ENCODE data around the gene TWIST2.

The TWIST2 gene

DNA sequence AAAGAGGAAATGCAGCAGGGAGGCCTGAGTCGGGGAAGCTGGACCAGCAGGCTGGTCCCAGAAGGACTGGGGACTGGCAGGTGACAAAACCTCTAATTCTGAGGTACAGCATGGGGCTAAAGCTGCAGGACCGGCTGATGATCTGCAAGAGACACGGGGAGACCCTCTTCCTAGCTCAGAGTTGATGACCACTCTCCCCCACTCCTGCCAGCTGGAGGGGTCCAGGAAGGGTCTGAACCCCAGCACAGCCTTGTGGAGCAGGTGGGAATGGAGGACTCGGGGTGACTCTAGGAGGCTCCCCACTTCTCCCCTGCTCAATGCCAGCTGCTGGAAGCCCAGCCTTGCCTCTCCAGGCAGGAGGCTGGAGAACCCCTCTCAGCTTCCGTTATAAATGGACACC lies 67.7 kb downstream of the TWIST2 start:
- in situ Hi-C loops (cut with HindIII; ENCODE audit: low sequenced_read_pairs): no loop called here

DNA sequence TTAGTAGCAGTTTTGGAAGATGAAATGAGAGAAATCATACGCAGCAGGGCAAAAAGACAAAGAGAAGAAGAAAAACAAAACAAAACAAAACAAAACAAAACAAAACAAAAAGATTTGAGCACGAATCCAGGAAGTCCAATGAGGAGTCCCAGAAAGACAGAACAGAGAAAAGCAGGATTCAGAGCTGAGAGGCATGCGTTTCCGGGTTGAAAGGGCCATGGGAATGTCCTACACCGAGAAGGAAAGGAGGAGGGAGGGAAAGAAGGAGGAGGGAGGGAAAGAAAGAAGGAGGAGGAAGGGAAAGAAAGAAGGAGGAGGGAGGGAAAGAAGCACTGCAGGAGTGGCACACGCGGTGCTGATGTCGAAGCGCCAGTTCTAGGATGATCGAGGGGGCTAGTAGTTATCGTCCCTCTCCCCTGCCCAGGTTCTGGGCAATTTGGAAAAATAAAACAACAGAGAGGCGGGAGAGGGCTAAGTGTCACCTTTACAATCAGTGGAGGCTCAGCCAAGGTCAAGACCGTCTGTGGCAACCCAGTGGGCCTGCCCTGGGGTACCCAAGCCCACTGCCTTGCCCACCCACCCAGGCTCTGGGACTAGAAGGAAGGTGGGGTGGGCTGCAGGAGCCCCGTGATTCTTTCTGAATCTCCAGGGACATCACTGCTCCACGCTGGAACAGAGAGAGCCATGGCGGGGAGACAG lies 68.4 kb downstream of the TWIST2 start:
- in situ Hi-C loops (cut with HindIII; ENCODE audit: low sequenced_read_pairs): no loop called here

DNA sequence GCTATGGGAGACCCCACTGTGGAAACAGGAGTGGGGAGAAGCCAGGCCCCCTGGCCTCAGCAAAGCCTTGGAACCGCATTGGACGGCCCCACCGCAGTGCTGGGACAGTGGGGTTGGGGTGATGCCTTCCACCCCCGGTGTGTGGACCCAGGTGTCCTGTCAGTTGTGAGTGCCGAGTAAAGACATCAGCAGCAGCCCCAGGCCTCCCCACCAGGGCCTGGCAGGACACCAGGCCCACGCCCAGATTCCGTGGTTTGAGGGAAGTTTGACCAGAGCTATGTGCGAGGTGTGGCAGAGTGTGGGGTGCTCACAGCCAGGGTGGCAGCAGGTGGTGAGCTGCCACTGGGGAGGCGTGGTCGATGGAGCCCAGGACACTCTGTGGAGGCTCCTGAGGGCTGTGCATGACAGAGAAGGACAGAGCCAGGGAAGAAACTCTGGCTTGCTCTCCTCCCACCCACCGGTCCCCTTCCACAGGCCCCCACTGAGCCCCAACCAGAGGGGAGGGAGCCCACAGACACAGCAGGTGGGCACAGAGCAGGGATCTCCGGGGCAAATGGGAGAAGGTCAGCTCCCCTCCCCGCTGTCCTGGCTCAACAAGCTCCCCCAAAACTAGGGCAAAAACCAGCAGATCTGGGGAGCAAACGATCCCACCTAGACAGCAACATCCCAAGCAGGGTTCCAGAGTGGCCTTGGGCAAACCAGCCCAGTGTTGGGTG lies 69.1 kb downstream of the TWIST2 start:
- in situ Hi-C loops (cut with HindIII; ENCODE audit: low sequenced_read_pairs): no loop called here

DNA sequence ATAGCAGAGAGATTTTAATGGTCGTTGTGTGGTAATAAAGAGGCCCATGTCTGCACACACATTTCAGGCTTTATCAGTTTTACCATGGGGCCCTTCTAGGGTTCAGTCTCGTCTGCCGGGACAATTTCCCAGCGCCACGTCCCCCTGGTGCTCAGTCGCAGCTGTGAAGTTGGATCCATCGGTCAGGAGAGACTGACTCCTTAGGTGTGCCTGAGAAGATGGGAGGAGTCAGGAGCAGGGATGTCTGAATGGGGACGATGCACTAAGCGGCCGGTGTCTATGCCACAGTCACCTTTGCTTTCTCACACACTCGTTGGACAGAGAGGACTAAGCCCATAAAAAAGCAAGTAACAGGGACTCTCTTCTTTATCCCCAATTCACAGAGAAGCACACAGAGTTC lies 71.4 kb downstream of the TWIST2 start:
- in situ Hi-C loops (cut with HindIII; ENCODE audit: low sequenced_read_pairs): no loop called here

DNA sequence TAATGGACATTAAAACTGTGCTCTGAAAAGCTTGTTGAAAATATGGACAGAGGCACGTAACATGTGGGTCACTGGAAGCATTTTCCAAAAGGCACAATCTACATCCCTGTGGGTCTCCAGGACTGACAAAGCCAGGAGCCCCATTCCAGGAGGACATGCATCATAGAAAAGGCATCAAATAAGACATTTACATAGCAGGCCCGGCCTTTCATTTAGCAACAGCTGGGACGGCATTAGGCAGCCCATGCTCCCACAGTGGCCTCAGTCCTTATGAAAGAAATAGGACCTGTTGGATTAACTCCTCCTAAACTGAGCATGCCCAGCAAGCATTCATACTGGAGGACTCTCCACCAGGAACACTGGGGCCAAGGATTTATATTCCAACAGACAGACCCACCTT lies 72.2 kb downstream of the TWIST2 start:
- in situ Hi-C loops (cut with HindIII; ENCODE audit: low sequenced_read_pairs): no loop called here

DNA sequence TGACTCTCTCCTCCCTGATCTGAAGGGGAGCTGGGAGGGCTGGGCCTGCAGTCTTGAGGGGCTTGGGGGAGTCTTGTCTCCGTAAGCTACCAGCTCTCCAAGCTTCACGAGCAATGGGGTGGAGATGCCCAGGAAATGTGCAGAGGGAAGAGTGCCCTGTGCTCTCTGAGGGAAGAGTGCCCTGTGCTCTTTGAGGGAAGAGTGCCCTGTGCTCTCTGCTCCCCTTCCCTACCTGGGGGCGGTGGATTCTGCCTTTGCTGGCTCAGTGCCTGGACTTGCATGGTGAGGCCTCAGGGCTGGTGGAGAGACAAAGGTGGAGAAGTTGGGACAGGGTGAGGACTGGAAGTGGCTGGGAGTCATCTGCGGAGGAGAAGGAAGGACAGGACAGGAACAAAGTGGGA lies 72.7 kb downstream of the TWIST2 start:
- in situ Hi-C loops (cut with HindIII; ENCODE audit: low sequenced_read_pairs): no loop called here

DNA sequence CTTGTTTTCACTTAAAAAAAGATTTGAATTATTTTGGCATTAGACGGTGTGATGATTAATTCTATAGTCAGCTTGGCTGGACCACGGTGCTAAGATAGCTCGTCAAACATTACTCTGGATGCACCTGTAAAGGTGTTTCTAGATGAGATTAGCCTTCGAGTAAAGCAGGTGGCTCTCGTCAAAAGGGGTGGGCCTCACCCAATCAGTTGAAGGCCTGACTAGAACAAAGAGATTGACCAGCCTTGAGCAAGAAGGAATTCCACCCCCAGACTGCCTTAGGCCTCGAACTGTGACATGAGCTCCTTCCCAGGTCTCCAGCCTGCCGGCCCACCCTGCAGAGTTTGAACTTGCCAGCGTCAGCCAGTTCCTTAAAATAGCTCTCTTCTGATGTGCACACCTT lies 73.4 kb downstream of the TWIST2 start:
- in situ Hi-C loops (cut with HindIII; ENCODE audit: low sequenced_read_pairs): no loop called here

DNA sequence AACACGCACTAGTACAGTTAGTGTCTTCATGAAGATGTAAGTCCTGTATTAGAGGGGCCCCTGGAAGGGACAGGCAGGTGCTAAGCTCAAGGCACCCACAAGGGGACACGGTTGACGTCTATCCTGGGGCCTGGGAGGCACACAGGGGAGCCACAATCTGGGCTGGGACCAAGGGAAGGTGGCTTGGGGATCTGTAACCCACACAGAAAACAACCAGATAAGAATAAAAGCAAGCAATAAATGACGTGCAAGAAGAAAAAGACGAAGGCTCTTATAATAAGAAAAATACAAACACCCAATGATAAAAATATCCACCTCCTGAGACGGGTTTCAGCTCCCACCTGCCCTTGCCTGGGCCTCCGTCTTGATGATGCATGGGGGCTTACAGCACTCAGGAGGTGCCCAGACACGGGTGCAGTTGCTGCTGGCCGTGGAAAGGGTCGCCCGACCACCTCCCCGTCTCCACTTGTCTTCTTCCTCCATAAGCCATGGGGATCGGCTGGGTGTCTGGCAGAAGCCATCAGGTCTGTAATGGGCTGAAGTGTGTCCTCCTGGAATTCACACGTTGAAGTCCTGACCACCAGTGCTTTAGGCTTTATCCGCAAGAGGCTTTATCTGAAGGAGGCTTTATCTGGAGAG lies 73.9 kb downstream of the TWIST2 start:
- in situ Hi-C loops (cut with HindIII; ENCODE audit: low sequenced_read_pairs): no loop called here

DNA sequence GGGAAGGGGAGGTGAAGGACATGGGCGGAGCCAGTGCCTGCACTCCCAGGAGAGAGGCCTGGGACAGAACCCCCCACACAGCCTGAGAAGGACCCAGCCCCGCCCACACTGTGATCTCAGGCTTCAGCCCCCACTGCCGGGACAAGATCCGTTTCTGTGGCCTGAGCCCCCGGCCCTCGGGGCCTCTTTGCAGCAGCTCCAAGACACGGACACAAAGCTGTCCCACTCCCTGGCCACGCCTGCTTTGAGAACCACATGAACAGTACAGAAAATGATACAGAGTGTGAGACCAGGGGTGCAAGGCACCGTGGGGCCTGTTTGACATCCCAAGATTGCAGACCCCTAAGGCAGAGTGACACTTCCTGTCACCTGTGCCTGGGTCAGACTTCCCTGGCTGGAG lies 74.5 kb downstream of the TWIST2 start:
- in situ Hi-C loops (cut with HindIII; ENCODE audit: low sequenced_read_pairs): no loop called here

DNA sequence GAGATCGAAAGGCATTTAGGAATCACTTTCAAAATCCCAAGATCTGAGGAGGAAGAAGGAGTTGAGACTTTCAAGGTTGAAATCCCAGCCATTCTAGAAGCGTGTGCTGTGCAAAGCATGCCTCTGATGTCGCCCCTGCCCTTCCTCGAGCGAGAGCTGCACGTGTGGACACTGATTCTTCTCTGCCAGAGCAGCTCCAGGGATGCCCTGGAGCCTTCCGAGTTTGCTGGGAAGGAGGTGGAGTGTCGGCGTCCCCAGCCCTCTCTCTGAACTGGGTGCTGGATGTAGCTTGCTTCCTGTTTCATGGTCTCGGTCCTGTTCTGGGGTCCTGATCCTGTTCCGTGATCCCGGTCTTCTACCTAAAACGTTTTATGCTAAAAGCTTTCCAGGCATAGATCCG lies 76.1 kb downstream of the TWIST2 start:
- in situ Hi-C loops (cut with HindIII; ENCODE audit: low sequenced_read_pairs): no loop called here

DNA sequence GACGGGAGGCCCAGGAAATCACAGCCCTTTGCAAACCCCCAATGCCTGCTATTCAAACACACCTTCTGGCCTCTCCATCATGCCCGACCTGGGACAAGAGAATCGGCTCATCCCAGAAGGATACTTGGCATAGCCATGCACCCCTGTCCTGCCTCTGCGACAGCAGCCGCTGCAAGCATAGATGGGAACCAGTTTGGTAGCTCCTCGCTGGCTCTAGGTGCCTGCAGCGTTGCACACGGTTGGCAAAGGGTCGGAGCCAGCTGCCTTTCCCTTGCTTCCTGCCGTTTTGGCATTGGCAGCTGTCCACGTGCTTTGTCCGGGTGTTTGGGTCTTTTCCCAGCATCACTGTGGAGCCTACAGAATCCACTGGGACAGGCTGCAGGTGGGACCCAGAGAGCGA lies 76.9 kb downstream of the TWIST2 start:
- in situ Hi-C loops (cut with HindIII; ENCODE audit: low sequenced_read_pairs): no loop called here

DNA sequence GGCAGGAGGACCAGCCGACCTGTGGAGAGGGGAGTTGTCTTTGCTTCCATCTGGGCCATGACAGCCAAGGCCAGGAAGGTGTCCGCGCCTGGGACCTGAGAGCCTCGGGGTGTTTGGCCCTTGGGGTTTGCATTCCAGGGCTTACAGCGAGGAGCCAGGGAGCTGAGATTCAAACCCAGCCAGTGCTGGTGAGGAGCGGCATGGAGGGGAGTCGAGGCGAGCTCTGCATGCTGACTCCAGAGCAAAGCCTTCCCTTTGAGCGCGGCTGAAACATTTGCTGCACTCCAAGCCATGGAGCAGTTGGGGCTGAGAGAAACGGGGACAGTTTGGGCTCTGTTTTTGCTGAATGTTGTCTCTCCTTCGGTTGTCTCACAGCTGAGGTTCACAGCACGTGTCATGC lies 77.4 kb downstream of the TWIST2 start:
- in situ Hi-C loops (cut with HindIII; ENCODE audit: low sequenced_read_pairs): no loop called here

DNA sequence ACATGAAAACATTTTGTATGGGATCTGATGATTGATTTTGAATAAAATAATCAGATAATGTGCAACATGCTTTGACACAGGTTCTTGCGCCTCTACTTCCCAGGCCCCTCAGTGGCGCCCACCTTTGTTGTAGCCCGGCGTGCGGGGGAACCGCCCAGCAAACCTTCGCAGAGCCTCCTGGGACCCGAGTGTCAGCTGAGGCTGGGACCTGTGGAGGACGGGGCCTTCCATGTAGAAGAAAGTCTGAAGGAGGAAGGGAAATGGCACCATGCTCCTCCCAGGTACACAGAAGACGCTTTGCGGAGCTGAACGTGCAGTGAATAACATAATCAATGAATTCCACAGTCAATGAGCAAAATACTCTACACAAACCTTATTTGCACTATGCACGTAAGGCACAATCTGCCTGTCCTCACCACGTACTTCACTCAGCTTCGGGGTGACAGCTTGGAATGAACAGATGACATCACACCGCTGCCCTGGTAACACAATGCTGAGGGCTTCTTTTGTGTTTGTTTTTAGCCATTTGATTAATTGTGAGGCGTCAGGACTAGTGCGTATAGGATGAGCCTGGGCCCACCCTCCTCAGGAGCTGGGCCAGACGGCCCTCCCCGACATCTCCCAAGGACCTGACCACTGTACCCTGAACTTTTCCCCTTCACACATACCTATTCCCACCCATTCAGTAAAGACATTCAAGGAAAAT lies 78.1 kb downstream of the TWIST2 start:
- in situ Hi-C loops (cut with HindIII; ENCODE audit: low sequenced_read_pairs): no loop called here

DNA sequence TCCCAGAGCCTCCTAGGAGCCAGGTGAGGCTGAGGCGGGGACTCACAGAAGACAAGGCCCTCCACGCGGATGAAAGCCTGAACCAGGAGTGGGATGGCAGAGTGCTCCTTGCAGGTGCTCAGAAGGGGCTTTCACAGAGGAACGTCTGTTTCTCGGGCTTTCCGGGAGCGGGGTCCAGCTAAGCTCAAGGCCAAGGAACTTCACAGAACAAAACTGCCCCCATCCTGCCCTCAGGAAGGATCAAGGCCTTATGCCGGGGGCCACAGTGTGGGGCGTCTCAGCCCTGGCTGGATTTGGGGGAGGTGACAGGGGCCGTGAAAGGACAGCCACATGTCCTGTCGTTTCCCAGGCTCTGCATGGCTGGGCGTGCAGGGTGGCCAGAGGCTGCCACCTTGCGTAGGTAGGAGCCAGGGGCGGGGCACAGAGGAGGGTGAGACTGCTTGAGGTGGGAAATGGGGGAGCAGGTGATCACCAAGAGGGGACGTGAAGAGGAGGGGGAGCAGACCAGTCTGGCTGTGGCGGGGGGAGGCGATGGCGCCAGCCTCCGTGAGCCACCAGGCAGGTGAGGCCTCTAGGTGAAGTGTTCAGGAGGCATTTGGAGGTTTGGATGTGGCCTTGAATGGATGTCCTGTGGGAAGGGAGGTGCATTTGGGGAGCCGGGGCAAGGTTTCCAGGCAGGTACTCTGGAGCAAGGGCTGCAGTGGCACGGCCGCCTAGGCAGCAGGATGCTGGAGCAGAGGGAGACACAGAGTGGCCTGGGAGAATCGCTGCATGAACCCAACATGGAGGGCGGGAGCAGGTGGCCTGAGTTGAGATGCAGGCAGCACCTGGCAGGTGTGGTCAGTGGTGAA lies 79.1 kb downstream of the TWIST2 start:
- in situ Hi-C loops (cut with HindIII; ENCODE audit: low sequenced_read_pairs): no loop called here

DNA sequence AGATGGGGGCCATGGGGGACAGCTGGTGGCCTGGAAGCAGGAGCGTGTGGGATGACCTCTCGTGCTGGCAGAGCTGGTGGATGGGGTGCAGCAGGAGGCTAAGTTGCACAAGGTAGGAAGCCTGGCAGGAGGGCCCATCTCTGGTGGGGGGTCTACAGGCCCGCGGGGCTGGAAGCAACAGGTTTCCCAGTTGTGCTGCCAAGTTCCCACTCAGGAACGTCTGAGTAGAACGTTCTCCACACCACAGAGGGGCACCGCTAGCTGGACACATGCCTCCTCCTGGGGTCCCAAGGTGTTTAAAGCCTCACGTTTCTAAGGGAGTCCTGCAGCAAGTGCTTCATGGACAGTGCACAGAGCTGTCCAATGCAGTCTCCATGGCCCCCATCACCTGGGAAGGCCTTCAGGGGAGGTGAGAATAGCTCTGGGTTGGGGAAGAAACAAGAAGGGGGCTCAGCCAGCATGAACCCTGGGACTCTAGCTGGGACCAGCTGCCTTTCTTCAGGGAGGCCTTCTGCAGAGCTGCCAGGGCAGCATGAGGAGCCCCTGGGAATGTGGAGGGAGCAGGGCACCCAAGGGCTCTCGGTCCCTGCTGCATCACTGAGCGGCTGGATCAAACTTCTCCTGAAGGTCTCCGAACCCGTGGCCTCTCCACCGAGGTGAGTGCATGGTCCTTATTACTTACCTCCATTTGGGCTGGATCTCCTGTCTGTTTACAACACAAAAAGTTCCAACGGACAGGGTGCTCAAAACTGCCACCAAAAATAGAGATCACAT lies 80.0 kb downstream of the TWIST2 start:
- in situ Hi-C loops (cut with HindIII; ENCODE audit: low sequenced_read_pairs): no loop called here

DNA sequence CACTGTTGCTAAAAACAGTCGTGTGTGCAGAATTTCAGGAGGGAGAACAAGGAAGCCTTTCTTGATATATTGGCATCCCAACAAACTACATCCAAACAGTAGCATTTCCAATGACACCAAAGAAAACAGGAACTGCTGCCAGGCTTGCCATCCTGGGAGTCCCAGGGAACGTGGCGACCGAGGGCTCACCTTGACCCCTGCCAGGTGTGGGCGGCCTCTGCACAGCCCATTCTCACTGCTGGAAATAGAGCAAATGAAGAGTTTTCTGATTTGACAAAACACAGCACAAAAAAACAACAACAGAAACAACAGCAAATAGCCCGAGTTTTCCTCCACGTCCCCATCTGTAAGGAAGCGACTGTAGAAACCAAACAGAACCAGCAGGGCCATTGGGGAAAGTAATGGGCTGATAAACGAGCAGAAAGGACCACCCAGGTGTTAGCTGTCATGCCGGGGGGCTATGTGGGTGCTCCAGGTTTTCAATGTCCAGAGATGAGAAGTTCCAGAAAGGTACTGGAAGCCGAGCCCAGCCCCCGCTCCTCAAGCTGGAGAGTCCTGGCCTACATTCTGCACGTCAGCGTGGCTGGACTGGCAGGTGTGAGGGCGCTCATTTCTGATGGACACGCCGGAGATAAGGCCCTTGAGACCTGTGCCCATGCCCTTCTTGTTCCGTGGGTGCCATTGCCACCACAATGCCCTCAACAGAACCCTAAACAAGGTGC lies 80.8 kb downstream of the TWIST2 start:
- in situ Hi-C loops (cut with HindIII; ENCODE audit: low sequenced_read_pairs): no loop called here

DNA sequence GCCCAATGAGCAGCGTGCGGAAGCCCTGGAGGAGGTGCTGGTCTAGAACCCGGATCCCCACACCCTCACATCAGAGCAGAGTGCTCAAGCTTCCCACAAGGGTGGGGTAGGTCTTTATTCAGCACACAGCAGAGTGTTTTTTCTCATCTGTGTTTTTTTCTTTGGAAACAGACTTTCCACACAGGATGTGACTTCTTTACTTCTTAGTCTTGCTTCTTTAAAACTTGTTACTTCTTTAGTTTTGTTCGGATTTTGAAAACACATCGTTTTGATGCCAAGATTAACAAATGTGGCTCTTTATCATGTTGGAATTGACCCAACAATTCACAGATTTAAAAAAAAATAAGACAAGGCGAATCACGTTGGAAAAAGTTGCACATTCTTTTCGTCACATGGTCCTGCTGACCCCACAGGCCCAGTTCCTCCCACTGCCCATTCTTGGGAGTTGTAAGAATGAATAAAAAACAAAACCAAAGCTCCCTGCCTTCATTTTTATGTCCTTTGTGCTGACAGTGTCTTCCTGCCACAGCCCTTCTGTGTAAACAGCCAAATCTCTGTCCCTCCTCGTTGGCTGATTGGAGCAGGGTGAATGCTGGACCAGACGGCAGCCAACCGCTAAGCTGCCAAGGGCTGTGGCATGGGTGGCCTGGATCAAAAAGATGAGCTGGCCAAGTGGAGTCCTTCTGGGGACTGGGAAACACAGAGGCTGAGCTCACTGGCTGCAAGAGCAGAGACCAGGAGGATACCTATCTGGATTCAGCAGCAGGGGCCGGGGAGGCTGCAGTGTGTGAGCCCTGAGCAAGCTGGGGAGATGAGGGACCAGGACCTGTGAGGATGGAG lies 81.6 kb downstream of the TWIST2 start:
- in situ Hi-C loops (cut with HindIII; ENCODE audit: low sequenced_read_pairs): no loop called here

DNA sequence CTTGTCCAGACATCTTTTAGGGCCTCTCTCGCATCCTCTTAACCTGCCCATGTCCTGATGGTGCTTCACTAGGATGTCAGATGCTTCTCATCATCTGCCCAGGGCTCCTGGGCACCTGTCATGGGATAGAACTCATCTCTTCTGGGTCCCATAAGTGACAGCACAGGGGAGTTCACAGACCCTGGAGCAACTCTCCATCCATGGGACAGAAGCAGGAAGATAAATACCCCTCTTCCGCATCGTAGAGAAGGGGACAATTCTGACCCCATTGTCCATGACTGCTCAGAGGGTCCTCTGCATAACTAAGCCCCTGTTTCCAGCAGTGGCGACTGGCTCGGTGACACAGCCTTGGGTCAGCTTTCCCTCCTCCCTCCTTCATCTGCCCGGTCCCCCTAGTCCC lies 82.3 kb downstream of the TWIST2 start:
- in situ Hi-C loops (cut with HindIII; ENCODE audit: low sequenced_read_pairs): no loop called here

Data from DLD1 (cell line).